Measurements from ENCODE around the gene PIGX. TPM values are rescaled to one million over a fixed set of nuclear protein-coding genes. Genes with fewer than 3 reads are reported as not detected.
A peak's percentile ranks its signal among the peaks of the same experiment; 100 is the strongest.
"Not testable (repeated sequence)": the region's sequence is repeated elsewhere in the genome, so short reads cannot be mapped to it uniquely, and the experiment has no call there.

The PIGX gene
- total RNA-seq, 1 donor from 2014 or later, result 27.7 TPM

DNA sequence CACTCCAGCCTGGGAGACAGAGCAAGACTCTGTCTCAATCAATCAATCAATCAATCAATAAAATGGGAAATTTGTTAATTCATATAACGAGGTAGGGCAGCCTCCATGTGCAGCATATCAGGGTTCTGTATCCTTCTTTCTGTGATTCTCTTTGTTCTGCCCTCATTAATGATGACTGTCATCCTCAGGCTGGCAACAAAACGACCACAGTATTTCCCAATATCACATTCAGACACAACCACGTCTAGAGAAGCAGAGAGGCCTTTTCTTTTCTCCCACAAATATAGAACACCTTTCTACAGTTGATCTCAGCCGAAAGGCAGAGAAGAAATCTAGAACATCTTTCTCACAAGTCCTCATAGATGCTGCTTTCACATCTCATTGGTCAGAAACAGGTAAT, 11.4 kb upstream of the PIGX start:
- no peak for DNase-seq (ENCODE audit: low read depth)

DNA sequence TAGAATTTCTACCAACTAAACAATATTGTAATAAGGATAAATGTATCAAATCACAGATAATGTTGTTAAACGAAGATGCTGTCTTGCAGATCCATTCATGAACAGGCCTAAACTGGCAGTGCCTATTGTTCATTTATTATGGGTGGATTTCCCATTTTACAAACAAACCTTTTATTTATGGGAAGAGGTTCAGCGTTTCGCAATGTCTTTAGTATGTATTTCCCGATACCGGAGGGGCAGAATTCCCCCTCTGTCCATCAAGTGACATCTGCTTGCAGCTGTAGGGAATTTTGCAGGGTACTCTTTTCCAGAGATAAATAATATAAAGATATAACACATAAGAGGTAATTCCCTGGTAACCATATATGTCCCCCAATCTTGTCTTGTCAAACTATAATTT, 5.8 kb upstream of the PIGX start:
- no peak for DNase-seq (ENCODE audit: low read depth)

DNA sequence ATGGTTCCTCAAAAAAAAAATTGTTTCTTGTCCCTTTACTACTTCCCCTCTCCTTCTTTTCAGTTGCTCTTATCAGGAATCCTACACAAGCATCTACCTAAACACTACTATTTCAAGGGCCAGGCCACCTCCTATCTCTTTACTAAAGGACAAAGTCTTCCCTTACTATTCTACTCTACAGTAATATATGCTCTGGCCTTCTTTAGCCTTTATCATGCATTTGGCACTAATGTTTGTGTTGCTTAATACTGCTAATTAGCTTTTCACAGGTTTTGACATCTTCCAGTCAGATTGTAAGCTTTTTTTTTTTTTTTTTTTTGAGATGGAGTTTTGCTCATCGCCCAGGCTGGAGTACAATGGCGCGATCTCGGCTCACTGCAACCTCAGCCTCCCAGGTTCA, 5.4 kb upstream of the PIGX start:
- DNase-seq (ENCODE audit: low read depth), result no peak

DNA sequence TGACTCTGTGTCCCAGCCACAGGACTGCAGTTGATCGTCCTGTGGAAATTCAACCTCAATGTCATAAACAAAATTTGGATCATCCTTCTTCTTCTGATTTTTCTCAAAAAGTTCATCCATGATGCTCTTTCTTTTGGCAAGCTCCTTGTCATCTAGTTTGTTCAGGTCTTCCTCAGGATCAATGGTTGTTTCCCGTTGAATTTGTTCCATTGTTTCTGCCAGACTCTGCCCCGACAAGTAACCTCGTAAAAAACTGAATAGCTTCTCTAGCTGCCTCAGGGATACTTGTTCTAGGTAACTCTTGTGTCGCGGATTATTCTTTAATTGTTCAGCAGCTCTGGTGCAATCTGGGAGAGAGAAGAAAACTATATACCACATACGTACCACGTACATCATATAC, 4.6 kb upstream of the PIGX start:
- DNase-seq (ENCODE audit: low read depth), result no peak

DNA sequence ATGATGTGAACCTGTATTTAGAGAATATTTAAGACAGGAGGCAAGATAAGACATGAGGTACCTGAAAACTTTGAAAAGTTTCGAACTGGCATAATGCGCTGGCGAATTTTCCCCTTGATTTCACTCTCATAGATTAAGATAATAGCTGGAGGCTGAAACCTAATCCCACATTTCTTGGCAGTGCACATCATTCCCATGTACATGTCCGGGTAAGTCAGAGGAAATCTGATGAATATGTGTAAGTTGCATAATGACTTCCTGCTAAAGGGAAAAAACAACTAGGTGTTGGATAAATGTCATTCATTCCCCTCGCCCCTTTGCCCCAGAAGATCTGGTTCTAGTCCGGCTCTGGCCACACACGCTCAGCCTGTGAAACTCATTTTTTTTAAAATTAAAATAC, 3.7 kb upstream of the PIGX start:
- DNase-seq (ENCODE audit: low read depth), result no peak

DNA sequence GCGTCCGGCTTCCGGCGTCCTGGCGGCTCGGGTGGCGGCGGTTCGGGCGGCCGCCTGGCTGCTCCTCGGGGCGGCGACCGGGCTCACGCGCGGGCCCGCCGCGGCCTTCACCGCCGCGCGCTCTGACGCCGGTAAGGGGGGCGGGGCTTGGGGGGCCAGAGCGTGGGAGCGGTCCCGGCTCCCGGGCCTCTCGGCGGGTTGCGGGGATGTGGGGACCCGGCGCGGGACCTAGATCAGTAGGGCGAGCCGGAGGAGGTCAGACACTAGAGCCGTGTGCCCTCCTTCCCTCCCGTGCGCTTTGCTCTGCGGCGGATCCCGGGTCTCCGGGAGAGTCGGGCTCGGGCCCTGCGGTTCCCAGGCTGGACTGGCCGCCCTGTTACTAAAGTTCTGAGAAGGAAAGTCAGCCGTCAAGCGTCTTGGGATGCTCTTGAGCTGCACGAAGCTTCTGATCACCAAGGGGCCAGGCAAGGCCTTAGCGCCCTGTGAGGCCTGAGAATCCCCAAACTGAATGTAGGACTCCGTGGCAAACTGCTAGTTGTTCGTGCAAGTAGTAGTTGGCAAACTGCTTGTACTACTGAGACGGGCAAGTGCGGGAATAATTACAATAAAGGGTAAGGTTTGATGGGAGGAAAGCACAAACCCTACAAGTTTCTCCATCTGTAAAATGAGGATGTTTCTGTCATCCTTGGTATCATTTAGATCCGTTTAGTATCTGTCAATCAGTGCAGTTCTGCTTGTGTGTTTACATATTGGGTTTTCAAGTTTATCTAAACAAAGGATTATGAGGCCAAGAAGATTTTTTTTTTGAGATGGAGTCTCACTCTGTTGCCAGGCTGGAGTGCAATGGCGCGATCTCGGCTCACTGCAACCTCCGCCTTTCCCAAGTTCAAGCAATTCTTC, 587 bp downstream of the PIGX start:
- peak; percentile 75 for DNase-seq (ENCODE audit: low read depth)

DNA sequence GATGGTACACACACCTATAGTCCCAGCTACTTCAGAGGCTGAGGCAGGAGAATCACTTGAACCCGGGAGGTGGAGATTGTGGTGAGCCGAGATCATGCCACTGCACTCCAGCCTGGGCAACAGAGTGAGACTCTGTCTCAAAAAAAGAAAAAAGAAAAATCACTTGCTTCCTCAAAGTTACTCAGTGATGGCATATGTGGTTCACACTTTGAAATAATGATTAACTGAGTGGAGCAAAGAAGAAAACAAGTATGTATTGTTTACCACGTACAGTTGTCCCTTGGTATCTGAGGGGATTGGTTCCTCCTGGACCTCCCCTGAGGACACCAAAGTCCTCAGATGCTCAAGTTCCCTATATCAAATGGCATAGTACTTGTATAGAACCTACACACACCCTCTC, 5.0 kb downstream of the PIGX start:
- not testable (repeated sequence) for DNase-seq (ENCODE audit: low read depth)

DNA sequence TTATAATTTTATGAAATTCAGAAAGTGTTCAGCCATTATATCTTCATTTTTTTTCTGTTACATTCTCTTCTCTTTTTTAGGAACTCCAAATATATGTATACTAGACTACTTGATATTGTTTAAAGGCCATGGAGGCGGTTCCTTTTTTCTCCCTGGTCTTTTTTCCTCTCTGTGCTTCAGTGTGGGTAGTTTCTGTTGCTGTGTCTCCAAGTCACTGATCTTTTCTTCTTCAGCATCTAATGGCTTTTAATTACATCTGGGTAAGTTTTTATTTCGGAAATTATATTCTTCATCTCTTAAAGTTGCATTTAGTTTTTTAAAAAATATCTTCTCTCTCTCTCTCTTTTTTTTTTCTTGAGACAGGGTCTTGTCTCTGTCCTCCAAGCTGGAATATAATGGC, 8.9 kb downstream of the PIGX start:
- DNase-seq (ENCODE audit: low read depth), result no peak

DNA sequence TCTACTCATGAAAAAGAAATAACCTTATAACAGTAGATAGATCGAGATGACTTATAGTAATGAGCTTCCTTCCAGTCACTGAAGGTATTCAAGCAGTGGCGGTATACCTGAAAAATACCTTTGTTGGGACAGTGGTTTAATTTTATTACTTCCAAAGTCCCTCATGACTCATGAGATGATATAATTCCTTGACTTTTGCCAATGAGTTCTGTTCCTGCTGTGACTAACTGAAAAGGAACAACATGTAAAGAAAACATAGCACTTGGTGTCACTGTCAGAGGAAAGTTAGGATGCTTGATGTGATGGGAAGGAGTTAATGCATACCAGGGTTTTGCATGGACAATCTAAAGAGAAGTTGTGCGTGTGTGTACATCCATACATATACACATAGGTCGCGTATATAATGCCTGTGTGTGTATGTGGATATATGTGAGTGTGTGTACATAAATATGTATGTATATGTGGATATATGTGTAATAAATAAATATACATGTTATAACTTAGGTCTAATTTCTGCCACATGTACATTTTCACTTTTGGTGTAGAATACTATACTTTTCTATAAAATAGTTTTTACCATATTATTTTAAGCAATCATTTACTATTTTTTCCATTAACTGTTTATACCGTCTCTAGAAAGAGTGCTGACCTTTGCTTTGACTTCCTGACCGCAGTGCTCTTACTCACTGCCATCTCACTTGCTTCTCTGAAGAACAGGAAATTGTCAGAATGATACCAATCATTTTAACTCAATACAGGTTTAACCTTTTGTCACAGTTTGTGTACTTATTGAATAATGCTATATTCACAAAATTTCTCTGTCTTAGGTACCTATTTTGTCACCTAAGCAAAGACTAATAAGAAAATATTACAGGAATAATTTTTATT, 14.9 kb downstream of the PIGX start:
- DNase-seq (ENCODE audit: low read depth), result peak; percentile 1

DNA sequence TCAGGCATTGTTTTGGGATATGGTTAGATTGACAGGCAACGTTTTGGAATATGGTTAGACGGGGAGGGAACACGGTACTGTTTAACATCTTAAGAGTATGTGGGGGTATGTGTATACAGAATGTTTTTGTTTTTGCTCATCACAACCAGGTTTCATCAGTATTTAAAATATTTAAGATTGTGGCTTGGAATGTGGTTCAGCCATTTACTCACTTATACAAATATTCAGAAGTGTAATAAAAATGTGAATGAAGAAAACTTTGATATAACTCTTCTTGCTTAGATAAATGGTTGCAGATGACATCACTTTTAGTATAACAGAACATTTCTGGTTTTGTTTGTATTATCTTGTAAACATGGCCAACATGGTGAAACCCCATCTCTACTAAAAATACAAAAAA, 23.6 kb downstream of the PIGX start:
- DNase-seq (ENCODE audit: low read depth), result no peak

DNA sequence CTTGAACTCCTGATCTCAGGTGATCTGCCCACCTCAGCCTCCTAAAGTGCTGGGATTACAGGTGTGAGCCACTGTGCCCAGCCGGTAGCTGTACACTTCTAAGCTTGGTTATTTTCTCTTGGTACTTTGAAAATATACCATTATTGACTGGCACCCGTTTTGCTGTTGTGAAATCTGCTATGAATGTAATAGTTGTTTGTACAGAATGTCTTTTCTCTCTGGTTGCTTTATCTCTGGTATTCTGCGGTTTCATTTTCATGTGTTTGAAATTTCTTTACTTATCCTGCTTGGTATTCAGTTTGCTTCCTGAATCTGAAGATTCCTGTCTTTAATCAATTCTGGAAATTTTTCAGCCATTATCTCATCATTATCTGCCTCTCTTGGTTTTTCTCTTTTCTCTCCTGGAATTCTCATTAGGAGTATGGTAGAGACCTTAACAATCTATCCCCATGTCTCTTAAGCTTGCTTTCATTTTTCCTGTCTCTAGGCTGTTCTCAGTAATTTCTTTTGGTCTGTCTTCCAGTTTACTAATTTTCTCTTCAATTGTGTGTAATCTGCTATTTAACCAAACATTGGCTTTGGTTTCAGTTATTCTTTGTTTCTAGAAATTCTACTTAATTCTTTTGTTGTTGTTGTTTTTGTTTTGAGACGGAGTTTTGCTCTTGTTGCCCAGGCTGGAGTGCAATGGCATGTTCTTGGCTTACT, 24.6 kb downstream of the PIGX start:
- no peak for DNase-seq (ENCODE audit: low read depth)

DNA sequence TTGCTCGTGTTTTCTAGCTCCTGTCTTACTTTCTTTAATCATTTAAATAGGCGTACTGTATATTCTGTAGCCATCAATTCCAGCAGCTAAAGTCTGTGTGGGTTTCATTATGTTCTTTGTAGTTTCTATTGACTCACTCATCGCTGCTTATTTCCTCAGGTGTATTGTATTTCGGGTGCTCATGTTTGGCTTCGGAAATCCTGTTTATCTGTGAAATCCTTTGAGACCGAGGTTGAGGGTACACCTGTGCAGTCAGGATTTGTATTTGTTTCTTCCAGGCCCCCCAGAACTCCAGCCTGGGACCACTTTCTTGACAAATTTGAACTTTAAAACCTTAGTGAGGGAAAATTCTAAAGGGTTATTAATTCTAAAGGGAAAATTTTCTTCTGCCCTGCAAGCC, 25.5 kb downstream of the PIGX start:
- no peak for DNase-seq (ENCODE audit: low read depth)

DNA sequence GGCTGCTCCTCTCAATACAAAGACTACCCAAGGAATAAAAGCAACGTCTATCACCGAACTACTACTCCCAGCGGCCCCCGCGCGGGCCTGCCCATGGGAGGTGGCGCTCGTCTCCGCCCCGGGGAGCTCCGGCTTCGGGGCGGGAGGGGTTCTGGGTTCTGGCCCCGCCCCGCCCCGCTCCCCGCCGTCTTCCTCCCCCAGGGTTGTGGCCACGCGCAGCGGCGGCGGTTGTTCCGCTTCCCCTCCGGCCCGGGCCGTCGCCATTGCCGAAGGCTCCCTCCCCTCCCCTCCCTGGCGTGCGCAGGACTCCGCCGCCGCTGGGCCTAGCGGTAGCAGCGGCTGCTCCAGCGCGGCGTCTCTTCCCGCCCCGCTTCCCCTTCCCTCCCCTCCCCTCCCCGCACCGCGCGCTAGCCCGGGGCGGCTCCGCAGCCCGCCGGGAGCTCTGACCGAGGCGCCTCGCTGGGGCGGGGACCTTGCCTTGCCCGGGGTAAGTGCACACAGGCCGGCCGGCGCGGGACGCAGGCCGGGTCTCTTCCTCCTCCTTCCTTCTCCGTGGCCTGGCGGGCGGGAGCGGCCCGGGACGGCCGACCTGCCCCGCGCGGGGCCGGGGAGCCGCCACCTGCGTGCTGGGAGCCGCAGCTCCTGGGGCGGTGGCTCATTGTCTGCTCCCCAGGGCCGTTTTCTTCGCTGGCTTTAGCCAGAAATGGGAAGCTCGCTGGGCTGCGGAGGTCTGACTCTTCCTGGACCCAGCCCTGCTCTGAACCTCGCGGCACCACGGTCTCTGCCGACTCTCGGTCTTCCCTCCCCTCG, 27.7 kb downstream of the PIGX start, which contains the start of gene PAK2:
Gene PAK2 (plus strand): TSS at position 187 of the 810 bp plus-strand sequence. CDS start 42,790 bp downstream, outside the sequence.
- DNase-seq (ENCODE audit: low read depth), result peak; percentile 90

DNA sequence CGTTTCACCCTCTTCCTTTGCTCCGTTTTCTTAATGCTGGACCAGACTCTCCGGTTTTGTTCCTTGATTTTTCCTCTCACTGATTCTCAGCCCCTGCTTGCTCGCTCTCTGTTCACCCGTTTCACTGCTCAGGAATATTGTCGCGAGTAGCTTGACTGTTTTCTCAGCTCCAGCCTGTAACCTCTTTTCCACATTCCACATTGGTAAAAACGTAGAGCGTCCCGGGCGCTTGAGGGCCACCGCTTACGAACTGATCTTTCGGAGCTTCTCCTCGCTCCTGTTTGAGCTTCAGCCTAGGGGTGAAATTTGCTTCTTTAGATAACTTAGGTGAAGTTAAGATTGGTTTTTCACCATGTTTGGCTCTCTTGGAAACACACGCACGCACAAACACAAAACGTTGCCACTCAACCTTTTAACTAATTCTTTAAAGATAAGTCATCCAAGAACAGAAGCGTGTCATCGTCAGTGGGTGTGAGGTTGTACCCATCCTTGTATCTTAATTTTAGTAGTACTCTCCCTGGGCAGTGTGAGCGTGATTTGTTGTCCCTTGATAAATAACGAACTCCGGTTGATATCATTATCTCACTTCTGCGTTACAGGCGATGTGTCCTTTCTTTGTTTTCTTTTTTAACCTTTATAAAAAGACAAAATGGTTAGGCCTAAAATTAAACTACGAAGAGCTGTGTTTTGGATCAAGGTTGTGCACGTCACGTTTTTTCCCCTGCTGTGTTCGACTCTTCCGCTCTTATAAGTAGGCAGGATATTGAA, 28.5 kb downstream of the PIGX start:
- DNase-seq (ENCODE audit: low read depth), result peak; percentile 58

DNA sequence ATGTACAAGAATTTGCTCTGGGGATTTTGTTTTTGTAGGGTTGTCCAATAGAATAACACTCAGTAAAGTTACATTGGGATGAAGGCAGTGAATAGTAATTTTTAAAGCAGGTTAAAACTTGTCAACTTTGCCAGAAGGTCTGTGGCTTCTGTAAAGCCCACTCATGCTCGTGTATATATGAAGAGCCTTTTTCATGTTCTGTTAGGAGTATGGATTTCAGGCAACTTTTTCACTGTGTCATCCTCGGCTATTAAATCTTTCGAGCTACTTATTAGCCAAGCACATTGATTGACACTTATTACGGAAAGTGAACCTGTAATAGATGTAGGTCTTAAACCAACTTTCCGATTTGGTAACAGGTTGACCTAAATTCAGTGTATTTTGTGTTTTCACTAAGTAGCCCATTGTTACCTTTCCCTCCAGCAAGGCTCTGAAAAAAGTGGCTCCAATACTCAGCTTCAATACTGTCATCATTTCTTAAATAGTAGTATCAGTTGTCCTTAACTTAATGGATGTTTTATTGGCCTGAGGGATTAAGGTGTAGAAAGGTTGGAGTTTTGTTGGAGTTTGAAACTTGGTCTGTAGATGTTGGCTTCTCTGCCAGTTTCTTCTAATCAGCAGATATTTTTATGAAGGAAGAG, 29.2 kb downstream of the PIGX start:
- no peak for DNase-seq (ENCODE audit: low read depth)

DNA sequence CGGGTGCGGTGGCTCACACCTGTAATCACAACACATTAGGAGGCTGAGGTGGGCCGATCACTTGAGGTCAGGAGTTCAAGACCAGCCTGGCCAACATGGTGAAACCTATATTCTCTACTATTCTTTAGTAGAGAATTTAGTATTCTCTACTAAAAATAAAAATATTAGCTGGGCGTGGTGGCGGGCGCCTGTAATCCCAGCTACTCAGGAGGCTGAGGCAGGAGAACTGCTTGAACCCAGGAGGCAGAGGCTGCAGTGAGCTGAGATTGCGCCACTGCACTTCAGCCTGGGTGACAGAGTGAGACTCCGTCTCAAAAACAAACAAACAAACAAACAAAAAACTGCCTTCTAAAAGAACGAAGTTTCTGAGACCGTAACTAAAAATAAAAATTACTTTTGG, 31.4 kb downstream of the PIGX start:
- not testable (repeated sequence) for DNase-seq (ENCODE audit: low read depth)

DNA sequence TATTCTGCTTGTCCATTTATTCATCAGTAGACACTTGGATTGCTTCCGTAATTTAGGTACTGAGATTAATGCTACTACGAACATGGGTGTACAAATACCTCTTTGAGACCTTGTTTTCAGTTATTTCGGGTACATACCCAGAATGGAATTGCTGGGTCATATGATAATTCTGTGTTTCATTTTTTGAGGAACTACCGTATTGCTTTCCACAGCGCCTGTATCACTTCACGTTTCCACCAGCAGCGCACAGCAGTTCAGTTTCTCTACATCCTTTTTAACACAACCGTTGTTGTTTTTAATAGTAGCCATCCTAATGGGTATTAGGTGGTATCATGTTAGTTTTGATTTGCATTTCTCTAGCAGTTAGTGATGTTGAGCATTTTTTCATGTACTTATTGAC, 36.9 kb downstream of the PIGX start:
- no peak for DNase-seq (ENCODE audit: low read depth)

DNA sequence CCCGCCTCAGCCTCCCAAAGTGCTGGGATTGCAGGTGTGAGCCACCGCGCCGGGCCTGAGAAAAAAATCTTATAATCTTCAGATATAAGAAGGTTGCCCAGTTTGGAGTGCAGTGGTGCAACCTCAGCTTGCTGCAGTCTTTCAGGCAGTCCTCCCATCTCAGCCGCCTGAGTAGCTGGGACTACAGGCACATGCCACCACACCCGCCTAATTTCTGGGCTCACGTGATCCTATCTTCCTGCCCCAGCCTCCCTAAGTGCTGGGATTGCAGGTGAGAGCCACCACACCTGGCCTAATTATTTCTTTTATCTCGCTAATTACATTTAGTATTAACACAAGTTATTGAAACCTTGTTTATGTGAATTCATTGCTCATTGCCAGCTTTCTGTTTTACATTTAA, 41.0 kb downstream of the PIGX start:
- DNase-seq (ENCODE audit: low read depth), result no peak

All from myocyte (in vitro differentiated cells).